RPMI8226 (cell line): ENCODE results near the gene TP53BP2.
"Not testable (repeated sequence)": the region's sequence is repeated elsewhere in the genome, so short reads cannot be mapped to it uniquely, and the experiment has no call there.

ENCODE experiments used
- DNase-seq: peaks from one replicate; pipeline ENCODE4 v3.0.0-alpha.2; 2015

TP53BP2 gene

DNA sequence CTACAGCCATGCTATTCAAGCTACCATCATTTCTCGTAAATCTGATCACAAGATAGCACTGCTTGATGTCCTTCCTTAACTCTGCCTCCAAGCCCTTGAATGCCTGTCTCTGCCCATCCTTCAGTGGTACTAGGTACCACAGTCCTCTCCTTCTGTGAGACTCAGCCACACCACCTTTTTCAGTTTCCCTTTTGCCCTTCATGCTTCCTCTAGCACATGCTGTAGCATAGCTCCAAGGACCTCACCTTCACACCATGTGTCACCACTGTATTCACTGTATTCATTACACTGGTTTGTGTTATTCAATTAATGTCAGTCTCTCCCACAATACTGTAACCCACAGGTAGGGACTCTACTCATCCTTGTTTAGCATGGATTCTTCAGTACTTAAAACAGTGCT, 8.0 kb upstream of the TP53BP2 start:
- no peak for DNase-seq

GRCh38 chr1:223853275-223853674, 7.5 kb upstream of the TP53BP2 start:
- DNase-seq = no peak

- DNase-seq = no peak
Observed at GRCh38 chr1:223852337-223852736, 6.6 kb upstream of the TP53BP2 start.

- no peak for DNase-seq
Observed at GRCh38 chr1:223849352-223850254, 3.9 kb upstream of the TP53BP2 start.

DNA sequence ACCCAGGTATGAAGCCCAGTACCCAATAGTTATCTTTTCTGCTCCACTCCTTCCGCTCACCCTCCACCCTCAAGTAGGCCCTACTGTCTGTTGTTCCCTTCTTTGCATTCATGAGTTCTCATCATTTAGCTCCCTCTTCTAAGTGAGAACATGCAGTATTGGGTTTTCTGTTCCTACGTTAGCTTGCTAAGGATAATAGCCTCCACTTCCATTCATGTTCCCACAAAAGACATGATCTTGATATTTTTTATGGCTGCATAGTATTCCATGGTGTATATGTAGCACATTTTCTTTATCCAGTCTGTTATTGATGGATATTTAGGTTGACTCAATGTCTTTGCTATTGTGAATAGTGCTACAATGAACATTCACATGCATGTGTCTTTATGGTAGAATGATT, 2.8 kb upstream of the TP53BP2 start:
- DNase-seq = no peak

- DNase-seq = no peak
Observed at GRCh38 chr1:223847781-223848345, 2.1 kb upstream of the TP53BP2 start.

DNA sequence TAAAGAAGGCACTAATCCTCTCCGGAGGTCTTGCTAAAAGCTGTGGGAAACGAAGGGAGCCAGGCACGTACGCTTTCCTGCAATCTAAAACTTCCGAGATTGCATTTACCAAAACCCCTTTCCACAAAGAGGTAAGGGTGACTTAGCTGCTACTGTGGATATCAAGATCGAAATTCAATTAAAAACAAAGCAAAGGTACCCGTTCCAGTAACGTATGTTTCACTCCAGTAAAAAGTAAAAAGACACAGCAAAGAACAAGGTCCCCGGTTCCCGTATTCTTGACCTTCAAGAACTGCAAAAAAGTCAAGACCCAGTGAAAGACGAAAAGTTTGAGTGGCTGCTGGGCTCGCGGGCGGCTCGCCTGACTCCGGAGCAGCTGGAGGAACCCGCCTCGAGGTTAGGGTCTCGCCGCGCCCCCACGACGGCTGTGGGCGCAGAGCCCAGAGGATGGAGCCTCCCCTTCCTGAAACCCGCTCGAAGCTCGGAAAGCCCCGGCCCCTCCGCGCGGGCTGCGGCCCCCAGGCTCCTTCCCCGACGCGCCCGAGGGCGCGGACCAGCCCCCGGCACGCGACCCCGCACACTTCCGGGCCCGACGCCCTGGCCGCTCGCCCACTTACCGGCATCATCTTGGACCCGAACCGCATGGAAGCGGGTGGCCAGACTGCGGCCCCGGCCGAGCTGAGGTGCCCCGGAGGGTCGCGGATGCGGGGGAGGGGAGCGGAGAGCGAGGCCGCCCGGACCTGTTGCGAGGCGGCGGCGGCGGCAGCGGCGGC, 524 bp downstream of the TP53BP2 start:
- peak; percentile 25 for DNase-seq

DNA sequence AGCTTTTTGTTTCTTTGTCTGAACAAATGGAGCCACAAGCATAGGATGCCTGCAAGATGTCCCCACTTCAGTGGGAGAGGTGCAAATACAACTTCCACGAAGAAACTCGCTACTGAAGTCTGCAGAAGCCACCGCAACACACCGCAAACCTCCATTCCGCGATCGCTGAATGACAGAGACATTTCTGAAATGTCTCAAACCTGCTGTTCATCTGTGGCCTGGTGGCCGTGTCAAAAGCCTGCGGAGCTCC, 1.0 kb downstream of the TP53BP2 start:
- DNase-seq = peak; percentile 17

DNA sequence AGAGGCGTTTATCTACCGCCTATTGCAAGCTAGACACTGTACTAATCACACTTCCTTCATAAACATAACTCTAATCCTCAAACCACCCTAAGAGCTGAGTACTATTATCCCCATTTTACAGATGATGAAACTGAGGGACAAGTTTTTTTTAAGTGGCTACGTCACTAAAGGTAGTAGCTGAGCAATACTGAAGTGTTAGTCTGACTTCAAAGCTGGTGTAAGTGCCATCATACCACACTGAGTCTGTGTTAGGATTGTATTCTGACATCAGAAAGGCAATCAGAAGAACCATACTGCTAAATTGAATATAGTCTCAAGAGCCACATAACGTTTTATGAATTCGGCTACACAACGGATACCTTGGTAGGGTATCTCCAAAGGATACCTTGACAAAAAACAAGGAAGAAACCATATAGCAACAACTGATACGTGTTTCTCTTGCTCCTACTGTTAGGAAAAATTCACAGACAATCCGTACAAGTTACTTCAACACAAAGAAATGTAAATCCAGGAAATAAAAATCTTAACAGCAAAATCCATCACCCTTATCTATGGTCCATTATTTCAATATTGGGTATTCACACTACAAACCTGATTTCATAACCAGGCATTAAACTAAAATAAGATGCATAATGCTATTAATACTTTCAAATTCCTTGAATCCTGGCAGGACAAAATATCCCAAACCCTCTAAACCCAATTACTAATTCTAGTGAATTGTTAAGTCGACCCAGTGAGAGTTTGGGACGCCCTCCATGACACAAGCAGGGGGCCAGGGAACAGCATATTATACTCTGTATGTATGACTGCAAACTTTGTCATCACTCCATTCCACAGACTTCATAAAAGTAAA, 1.6 kb downstream of the TP53BP2 start:
- DNase-seq = no peak

DNA sequence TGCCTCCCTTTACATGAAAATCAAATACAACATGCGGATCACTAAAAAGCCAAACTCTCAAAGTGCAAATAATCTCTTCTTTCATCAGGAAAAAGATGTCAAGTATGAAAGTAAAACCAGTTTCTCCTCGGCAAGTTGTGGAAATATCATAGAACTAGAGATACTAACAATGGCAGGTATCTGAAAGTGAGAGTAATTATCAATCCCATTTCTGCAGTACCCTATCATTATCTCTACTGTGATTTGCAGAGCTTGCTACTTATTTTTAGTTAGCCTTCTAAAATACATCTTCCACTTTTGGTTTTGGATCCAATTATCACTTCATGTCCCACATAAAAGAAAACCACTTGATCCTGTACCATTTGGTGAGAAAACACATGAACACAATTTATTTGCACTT, 3.0 kb downstream of the TP53BP2 start:
- no peak for DNase-seq

DNA sequence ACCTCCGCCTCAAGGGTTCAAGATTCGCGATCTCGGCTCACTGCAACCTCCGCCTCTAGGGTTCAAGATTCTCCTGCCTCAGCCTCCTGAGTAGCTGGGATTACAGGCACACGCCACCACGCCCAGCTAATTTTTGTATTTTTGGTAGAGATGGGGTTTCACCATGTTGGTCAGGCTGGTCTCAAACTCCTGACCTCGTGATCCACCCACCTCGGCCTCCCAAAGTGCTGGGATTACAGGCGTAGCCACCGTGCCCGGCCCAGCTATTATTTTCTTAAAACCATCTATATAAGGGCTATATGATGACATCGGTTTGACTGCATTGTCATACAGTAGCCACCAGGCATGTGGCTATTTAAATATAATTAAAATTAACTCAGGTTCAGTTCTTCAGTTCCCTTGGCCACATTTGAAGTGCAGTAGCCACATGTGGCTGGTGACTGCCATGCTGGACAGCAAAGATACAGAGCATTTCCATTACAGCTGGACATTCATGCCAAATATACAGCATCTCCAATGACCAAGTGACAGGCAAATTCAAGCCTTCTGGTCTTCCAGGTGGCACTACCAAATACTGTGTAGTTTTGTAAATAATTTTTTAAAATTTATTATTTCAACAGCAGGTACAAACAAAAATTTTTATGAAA, 3.6 kb downstream of the TP53BP2 start:
- DNase-seq = not testable (repeated sequence)

- no peak for DNase-seq
Observed at GRCh38 chr1:223840254-223840653, 5.5 kb downstream of the TP53BP2 start.

- no peak for DNase-seq
Observed at GRCh38 chr1:223838125-223838854, 7.5 kb downstream of the TP53BP2 start.

DNA sequence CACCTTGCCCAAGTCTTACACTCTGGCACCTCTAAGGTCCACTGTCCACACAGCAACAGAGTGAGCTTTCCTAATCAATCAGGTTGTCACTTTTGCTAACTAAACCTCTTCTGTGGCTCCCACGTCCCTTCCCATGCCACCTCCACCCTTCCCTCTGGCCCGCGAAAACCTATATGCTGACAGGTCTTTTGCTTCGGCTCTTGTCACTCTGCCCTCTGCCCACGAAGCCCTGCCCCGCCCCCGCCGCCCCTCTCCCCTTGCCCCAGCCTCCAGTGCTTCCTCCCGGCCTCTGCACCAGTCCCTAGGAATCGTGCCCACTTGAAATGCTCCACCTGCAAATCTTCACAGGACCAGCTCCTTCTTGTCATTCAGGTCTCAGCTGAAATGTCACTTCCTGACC, 8.1 kb downstream of the TP53BP2 start:
- no peak for DNase-seq

DNA sequence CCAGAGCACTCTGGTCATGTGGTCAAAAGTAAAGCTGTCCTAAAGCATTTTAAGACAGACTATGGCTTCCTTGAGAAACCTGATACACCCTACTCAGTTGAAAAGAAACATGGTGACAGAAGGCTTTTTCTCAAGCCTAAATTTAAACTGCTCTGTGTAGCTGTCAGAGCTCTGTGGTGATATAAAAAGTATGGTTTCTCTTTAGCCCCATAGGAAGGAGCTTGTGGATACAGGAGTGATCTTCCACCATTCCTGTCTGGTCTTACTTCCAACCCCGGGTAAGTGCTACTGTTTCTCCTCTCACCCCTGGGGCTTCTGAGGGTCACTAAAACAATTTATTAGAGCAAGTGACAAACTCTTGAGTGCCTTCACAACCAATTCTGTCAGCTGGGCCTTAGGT, 8.5 kb downstream of the TP53BP2 start:
- DNase-seq = no peak

- DNase-seq = no peak
Observed at GRCh38 chr1:223836586-223836985, 9.2 kb downstream of the TP53BP2 start.

GRCh38 chr1:223835754-223836153, 10.0 kb downstream of the TP53BP2 start:
- no peak for DNase-seq

DNA sequence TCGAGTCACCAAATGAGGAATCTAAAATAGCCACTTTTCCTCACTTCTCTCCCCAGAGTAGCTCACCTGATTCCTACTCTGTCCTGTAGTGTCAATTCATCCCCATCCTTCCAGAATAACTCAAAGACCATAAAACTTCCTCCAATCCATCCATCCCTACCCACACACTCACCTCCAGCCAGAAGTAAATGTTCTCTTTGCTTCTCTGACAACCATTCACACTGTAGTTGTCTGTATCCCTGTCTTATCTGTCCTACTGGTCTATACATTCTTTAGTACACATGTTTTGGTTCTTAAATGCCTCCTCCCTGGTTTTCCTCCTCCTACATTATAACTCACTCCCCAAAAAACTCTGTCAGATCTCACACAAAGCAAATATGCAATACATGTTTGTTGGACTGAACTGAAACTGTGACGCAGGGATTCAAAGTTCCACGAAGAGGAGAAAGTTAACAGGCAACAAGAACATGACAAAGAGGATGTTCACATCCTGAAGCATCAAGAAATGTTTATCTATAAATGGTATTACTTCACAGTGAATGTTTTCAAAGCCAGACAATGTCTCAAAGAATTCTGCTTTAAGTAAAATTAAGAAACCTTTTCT, 11.0 kb downstream of the TP53BP2 start:
- DNase-seq = no peak

- no peak for DNase-seq
Observed at GRCh38 chr1:223833948-223834347, 11.8 kb downstream of the TP53BP2 start.

GRCh38 chr1:223832637-223832943, 13.2 kb downstream of the TP53BP2 start:
- DNase-seq = no peak

- DNase-seq = no peak
Observed at GRCh38 chr1:223831755-223832636, 13.8 kb downstream of the TP53BP2 start.
